Activated CD4-positive, CD25-positive, alpha-beta regulatory T cell treated with anti-CD3 and anti-CD28 coated beads, Interleukin-2, amount 50 U/mL, for 24 hours (primary cell): ENCODE results near the gene NCOR1.
"Not testable (repeated sequence)": the region's sequence is repeated elsewhere in the genome, so short reads cannot be mapped to it uniquely, and the experiment has no call there.

Experiments used
- ATAC-seq, 2 donors: fragments of 150-1000 bp; cut with Tn5 transposase; one replicate each; pipeline ENCODE4 v1.10.0; 2021; ENCODE audit warnings: mild to moderate bottlenecking in 1 of 2, moderate library complexity in 1 of 2

The NCOR1 gene

GRCh38 chr17:16214190-16215001 is 938 bp downstream of the NCOR1 start:
- no peak for ATAC-seq

- no peak for ATAC-seq
Measured at GRCh38 chr17:16212793-16213192, 2.5 kb downstream of the NCOR1 start.

DNA sequence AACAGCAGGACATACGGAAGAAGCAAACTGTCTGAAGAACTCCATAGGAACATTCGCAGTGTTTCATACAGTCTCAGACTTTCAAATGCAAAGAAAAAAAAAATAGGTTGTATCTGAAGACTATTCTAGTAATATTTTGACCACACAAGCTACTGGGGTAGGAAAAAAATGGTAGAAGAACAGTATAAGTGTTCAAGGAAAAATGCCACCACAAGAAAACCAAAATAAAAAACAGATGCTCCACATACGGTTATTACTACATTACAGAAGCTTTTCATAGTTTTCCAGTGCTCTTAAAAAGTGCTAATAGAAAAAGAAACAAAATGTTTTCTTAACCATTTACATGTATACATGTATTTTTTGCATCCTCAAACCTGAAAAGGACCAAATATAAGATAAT is 3.7 kb downstream of the NCOR1 start:
- ATAC-seq: no peak

GRCh38 chr17:16204763-16205162 is 10.6 kb downstream of the NCOR1 start:
- ATAC-seq: not testable (repeated sequence)

- not testable (repeated sequence) for ATAC-seq
Measured at GRCh38 chr17:16202554-16203500, 12.5 kb downstream of the NCOR1 start.

DNA sequence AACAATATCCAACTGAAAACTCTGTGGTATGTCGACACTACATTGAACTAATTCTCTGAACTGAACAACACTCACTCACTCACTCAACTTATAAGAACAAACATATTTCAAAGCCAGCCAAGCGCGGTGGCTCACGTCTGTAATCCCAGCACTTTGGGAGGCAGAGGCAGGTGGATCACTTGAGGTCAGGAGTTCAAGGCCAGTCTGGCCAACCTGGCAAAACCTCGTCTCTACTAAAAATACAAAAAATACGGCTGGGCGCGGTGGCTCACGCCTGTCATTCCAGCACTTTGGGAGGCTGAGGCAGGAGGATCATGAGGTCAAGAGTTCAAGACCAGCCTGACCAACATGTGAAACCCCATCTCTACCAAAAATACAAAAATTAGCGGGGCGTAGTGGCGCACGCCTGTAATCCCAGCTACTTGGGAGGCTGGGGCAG is 13.6 kb downstream of the NCOR1 start:
- ATAC-seq: not testable (repeated sequence)

DNA sequence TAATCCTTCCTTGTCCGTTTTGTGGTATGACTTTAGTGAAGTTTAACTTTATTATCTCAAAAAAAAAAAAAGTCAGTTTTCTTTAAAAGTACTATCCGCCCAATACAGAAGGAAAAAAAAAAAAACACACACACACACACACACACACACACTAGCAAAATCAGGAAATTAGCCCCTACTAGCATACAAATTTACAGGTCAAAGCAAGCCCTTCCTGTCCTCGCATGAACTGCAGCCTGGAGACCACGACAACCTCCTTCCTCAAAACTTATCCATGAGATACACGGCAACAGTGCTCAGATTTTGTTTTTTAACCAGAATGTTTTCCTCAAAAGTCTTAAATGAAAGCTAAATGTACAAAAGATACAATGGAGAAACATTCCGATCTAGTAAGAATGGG is 16.2 kb downstream of the NCOR1 start:
- no peak for ATAC-seq

DNA sequence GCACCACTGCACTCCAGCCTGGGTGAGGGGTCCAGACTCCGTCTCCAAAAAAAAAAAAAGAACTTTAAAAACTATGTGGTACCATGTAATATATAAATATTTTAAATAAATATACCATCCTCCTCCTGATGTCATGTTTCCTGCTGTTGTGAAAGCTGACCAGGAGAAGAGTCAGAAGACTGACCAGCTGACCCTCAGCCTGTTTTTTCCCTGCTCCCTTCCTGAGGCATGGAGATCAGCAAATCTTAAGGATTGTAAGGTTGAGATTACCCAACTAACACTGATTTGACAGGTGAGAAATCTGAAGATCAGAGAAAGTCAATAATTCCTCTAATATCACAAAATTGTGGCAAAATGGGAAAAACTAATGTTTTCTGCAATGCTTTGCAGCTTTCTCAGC is 18.1 kb downstream of the NCOR1 start:
- ATAC-seq: no peak

DNA sequence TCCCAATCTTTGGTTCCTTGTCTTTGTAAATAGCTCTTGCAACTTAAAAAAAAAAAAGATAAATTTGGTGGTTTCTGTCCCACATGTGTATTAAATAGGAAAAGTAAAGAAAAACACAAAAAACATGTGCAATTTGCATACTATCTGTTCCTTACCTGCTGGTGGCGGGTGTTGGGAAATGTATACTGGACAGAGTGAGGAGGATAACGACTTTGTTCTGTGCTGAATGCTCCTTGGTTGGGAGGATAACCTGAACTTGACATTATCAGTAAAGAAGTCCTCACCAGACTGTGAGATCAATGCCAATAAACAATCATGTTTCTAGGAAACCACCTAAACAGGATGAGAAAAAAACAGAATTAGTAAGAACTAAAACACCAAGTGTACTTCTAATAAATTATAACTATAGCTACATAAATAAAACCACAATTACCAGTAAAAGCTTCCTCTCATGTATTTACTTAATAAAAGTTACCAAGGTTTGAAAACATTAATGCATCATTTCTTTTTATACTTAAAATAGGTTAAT is 21.0 kb downstream of the NCOR1 start:
- not testable (repeated sequence) for ATAC-seq

GRCh38 chr17:16191604-16192003 is 23.7 kb downstream of the NCOR1 start:
- no peak for ATAC-seq

DNA sequence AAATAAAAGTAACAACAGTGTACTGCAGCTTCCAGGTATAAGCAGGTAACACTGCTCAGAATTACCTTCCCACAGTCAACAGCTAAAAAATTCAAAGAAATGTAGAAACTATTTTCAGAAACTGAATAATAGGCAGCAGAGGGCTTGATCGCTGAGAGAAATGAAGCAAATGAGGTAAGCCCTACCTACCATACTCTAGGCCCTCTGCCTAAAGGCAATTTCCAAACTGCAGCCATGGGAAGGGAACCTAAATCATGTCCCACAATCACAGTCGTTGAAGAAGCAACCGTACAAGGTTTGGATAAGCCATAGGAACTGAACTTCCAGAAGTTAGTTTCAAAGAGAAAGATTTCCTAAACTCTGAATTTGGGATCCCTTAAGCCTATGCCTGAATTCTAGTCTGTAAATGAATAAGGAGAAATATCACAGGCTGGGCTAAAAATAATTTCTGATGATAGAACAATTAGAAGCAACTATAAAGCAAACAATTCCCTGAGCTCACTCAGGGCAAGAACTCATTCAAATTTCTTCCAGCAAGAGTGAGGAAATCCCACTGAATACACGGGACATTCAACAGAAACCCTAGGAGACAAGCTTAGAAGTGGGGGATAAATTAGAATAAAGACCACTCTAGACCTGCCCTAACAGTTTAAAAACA is 24.5 kb downstream of the NCOR1 start:
- ATAC-seq: no peak

- no peak for ATAC-seq
Measured at GRCh38 chr17:16189791-16190348, 25.5 kb downstream of the NCOR1 start.

GRCh38 chr17:16187642-16188041 is 27.7 kb downstream of the NCOR1 start:
- no peak for ATAC-seq

DNA sequence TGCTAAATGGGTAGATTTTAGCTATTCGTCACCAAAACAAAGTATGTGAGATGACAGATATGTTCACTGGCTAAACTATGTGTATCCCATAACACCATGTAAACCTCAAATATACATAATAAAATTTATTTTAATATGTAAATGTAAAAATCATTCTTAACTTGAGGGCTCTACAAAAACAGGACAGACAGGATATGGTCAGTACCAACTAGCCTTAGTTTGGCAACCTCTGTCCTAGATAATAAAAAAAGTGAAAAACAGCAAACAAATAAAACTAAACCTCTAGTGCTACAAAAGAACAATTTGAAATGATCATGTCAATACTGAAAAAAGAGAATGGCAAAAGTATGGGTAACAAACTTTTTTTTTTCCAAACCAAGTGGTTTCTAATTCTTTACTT is 33.8 kb downstream of the NCOR1 start:
- no peak for ATAC-seq

DNA sequence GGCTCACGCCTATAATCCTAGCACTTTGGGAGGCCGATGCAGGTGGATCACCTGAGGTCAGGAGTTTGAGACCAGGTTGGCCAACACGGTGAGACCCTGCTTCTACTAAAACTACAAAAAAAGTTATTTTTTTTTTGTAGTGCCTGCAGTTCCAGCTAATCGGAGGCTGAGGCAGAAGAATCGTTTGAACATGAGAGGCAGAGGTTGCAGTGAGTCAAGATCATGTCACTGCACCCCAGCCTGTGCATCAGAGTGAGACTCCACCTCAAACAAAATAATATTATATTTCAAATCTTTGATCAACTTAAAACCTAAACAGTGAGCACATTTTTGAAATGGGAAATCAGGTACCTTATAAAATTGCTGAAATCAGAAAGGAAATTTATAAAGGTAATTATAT is 36.5 kb downstream of the NCOR1 start:
- ATAC-seq: no peak

DNA sequence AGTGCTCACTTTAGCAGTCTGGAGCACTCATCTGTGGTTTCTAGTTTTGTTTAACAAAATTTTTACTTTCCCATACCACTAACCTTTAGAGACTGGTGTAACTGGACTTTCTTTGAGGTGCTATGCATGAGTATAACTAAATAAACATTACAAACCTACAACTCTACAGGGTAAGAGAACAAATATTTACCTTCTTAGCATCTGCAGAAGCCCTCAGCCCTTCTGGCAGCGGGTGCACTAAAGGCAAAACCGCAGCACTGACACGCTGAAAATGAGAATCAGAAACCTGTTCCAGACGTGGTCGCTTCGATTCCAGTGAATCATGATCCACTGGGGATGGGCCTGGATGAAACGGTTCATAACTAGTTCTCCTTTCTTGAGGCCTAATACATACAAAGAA is 43.7 kb downstream of the NCOR1 start:
- ATAC-seq: no peak

DNA sequence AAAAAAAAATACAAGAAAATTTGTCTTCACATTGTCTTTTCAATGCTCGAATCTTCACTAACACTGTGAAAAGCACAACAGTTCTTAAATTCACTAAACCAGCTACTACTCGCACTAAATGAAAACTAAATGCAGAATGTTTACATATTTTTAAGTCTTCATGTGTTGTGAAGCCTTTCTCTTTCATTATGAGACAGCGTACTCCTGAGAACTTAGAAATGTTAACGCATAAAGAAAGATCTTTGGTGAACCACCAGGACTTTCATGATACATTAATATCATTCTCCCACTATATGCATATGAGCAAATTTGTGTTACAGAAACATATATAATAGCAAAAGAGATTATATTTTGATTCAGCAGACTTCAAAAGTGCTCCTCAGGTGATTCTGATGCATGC is 48.6 kb downstream of the NCOR1 start:
- ATAC-seq: not testable (repeated sequence)

GRCh38 chr17:16158714-16159113 is 56.6 kb downstream of the NCOR1 start:
- no peak for ATAC-seq

- no peak for ATAC-seq
Measured at GRCh38 chr17:16155536-16155935, 59.8 kb downstream of the NCOR1 start.

- not testable (repeated sequence) for ATAC-seq
Measured at GRCh38 chr17:16152326-16152725, 63.0 kb downstream of the NCOR1 start.

GRCh38 chr17:16150251-16150856 is 65.0 kb downstream of the NCOR1 start:
- ATAC-seq: no peak

DNA sequence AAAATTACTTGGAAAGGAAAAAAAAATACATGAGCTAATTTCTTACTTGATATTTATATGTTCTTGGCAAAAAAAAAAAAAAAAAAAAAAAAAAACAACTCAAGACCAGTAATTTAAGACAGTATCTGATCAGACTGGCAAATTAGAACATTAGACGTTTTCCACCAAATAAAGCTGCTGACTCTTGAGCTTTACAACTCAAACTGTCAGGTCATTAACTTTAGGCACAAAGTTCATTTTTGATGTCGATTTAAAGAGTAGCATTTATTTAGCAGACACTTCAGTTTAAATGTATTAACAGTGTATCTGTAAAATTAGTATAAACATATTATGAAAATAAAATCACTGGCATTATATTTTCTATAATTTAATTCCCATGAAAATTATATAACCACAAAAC is 66.7 kb downstream of the NCOR1 start:
- ATAC-seq: no peak
